IMR-90 (cell line): ENCODE measurements around the gene TPMT.

Experiments used
- CEBPB ChIP-seq: IDR thresholded peaks from 2 replicates; pipeline ENCODE4 v1.6.1; 2012; ENCODE audit warnings: low read depth, low read length, improper control_type of control experiment
- RAD21 ChIP-seq: IDR thresholded peaks from 2 replicates; pipeline ENCODE4 v1.6.1; 2012; ENCODE audit warnings: low read length, improper control_type of control experiment
- RFX5 ChIP-seq: IDR thresholded peaks from 2 replicates; pipeline ENCODE4 v1.8.0; 2012; ENCODE audit warnings: low read depth, mild to moderate bottlenecking, low read length, moderate library complexity
- TF ChIP-seq, protein P1 (sequence below): conservative IDR thresholded peaks from 2 replicates; pipeline ENCODE4 v1.5.1; 2012; ENCODE audit warnings: mild to moderate bottlenecking, low read depth, low read length, improper control_type of control experiment
- TF ChIP-seq, protein P2 (sequence below): fragments of 150-350 bp; IDR thresholded peaks from 2 replicates; pipeline ENCODE4 v1.6.1; 2017; ENCODE audit warnings: mild to moderate bottlenecking, antibody characterized with exemption, low read length, low read depth

DNA sequence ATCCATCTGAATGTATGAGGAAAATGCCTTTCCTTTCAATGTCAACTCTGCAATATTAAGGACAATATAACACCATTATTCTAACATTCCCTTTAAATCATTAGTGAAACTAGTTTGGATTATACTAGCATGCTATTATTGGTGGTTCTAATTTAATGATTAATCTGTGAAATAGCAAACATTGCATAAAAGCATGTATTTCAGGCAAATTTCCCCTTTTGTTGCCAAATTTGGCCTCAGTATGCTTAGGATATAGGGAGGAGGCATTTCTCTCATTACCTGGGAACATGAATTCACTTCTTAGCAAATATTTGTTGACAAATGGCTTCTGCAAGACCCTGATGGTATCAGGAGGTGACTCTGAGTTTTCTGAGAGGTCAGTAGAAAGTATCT, 1.6 kb downstream of the TPMT start:
- TF ChIP-seq, protein P1, sequence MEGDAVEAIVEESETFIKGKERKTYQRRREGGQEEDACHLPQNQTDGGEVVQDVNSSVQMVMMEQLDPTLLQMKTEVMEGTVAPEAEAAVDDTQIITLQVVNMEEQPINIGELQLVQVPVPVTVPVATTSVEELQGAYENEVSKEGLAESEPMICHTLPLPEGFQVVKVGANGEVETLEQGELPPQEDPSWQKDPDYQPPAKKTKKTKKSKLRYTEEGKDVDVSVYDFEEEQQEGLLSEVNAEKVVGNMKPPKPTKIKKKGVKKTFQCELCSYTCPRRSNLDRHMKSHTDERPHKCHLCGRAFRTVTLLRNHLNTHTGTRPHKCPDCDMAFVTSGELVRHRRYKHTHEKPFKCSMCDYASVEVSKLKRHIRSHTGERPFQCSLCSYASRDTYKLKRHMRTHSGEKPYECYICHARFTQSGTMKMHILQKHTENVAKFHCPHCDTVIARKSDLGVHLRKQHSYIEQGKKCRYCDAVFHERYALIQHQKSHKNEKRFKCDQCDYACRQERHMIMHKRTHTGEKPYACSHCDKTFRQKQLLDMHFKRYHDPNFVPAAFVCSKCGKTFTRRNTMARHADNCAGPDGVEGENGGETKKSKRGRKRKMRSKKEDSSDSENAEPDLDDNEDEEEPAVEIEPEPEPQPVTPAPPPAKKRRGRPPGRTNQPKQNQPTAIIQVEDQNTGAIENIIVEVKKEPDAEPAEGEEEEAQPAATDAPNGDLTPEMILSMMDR: no peak
- TF ChIP-seq RAD21 (no peak), CEBPB (no peak), RFX5 (no peak)
- TF ChIP-seq, protein P2, sequence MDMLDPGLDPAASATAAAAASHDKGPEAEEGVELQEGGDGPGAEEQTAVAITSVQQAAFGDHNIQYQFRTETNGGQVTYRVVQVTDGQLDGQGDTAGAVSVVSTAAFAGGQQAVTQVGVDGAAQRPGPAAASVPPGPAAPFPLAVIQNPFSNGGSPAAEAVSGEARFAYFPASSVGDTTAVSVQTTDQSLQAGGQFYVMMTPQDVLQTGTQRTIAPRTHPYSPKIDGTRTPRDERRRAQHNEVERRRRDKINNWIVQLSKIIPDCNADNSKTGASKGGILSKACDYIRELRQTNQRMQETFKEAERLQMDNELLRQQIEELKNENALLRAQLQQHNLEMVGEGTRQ: no peak
